GM21381 (cell line): Measurements from ENCODE around the gene SMIM43.
"Not testable (repeated sequence)": the region's sequence is repeated elsewhere in the genome, so short reads cannot be mapped to it uniquely, and the experiment has no call there.

ENCODE experiments used
- ATAC-seq: cut with Tn5 transposase; IDR thresholded peaks from one replicate; pipeline ENCODE4 v1.9.1; 2021; ENCODE audit warnings: mild to moderate bottlenecking, moderate library complexity; ENCODE audit not compliant: unreplicated experiment

SMIM43 gene

DNA sequence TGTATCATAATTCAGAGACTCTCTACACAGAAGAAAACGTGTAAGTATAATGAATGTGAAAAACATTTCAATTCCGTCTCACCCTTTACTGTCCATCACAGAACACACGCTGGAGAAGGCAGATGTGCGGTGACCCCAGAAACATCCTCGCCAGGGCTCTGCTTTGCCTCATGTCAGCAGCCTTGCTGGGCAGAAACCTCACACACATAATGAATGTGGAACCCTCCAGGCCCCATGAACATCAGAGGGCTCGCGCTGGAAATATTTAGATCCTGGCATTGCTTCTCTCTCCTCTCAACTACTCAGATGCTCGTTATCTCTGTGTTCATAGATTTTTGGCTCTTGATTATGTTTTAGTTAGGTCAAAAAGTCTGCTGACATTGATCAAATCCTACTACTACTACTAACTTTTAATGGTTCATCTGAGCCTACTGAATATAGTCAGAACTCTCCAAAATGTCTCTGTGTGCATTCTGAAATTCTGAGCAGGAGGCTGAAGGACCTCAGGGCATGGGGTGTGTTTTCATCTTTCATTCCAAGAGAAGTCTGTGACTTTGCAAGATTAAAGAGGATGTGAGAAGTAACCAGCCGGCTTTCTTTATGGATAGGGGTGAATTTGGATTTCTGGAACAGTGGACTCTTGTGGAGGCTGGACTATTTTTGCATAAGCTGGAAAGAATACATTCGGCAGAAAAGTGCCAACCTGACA is 27.0 kb downstream of the SMIM43 start:
- no peak for ATAC-seq

DNA sequence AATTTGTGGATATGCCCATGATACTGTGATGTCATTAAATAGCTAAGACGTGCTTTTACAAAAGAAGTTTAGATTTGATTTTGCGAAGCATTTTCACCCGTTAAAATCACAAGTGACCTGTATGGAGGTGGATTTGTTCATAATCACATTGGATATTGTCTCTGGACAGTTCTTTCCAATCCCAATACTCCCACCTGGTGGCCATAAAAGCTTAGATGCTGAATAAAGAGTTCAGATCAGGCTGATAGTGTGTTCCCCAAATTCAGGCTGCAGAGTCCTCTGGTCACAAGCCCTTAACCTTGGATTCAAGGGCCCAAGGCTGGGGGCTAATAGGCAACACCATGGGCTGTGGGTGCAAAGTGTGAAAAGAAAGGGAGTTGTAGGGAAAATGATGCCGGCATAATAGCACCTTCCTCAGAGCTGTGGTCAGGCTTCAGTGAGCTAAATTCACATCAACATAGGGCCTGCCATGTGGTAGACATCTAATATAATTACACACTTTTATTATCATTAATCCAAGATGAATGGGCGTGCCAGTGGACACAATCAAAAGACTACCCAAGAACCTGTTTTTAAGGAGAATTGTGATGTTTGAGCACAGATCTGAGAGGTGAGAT is 28.1 kb downstream of the SMIM43 start:
- ATAC-seq = peak; percentile 51

DNA sequence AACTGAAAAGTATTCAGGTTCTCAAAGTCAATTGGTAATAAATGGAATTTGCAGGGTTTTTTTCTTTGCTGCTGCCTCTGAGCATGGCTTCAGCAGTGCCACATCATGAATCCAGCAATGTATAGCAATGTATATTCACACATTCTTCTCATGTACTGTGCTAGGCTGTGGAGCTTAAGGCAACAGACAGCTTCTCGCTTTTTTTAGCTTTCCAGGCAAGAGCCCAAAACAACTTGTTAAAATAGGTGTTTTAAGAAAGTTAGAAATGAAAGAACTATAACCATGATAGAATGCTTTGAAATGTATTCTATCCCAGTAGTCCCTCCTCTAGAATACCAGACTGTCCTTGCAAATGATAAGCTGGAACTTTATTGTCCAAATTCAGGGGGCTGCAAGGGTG is 30.4 kb downstream of the SMIM43 start:
- no peak for ATAC-seq

DNA sequence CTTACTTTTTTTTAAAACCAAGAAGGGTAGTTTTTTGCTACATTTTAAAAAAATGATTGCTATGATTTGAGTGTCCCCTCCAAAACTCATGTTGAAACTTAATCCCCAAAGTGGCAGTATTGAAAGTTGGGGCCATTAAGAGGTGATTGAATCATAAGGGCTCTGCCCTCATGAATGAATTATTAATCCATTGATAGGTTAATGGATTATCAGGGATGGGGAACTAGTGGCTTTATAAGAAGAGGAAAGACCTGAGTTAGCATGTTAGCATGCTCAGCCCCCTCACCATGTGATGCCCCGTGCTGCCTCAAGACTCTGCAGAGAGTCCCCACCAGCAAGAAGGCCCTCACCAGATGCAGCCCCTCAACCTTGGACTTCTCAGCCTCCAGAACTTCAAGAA is 31.0 kb downstream of the SMIM43 start:
- no peak for ATAC-seq

DNA sequence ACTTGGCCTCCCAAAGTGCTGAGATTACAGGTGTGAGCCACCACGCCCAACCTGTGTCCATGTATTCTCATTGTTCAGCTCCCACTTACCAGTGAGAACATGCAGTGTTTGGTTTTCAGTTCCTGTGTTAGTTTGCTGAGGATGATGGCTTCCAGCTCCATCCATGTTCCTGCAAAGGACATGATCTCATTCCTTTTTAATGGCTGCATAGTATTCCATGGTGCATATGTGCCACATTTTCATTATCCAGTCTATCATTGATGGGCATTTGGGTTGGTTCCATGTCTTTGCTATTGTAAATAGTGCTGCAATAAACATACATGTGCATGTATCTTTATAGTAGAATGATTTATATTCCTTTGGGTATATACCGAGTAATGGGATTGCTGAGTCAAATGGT is 35.2 kb downstream of the SMIM43 start:
- not testable (repeated sequence) for ATAC-seq

DNA sequence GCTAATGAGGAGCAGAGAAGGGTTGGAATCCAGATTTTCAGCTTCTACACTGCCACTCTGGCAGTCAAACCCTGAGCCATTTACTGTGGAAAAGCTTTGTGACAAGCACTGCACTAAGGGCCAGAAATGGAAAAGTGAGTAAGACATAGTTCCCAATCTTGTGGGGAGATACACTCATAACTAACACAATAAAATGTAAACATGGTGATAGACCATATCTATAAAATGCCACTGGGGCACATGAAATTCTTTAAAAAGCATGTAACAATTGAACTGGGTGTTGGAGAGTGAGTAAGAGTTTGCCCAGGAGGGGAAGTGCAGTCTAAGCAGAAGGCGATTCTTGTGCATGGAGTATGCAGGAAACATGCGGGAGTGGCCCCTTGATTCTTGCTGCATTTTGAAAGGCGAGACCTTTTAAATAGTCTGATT is 36.2 kb downstream of the SMIM43 start:
- no peak for ATAC-seq

DNA sequence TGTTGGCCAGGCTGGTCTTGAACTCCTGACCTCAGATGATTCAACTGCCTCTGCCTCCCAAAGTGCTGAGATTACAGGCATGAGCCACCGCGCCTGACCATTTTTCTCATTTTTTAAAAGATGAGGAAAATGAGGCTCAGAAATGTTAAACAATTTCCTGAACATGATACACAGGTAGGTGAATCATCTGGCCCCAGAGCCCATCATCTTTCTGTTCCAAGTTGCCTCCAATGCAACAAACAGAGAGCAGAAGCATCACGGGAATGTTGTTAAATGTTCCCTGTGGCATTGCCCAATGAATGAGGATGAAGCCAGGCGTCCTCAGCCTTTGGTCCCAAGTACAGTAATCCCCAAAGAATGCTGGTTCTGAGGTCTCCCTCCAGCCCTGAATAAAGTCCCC is 36.9 kb downstream of the SMIM43 start:
- ATAC-seq = no peak

DNA sequence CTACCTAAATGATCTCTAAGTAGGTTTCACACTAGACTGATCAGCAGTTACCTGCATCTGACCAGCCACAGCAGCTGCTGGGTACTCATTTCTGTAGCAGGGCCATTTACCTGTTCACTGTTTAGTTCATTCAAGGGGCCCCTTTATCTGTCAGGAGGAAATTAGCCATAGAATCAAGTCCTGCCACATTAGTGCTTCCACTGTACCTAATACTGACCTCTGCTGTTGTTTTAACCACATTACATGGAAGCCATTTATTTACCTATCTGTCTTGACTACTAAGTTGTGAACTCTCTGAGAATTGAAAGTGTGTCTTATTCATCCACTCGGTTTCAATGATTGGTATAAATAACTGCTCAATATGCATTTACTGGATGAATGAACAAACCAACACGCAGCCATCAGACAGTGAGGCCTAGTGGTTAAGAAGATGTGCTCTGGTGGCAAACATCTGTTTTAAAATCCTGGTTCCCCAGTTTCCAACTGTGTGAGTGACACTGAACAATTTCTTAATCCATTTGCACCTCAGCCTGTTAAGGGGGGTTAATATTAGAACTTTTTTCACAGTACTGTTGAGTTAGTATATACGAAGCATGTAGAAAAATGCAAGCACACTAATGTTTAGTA is 38.2 kb downstream of the SMIM43 start:
- peak; percentile 98 for ATAC-seq

DNA sequence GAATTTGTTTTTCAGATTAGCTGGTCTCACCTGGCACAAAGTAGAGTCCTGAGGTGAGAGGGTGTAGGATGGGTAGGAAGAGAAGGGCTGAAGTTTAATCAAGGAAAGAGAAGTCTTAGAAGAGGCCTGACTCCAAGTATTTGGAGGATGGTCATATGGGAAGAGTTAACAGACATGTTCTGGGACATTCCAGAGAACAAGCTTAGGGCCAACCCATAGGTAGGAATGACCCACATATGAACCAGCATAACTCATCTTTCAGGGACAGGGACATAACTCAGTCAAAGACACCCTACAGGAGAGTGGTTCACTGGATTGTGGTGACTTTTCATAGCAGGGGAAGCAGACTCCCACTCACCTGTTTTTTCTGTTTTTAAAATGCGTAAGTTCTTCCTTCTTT is 40.3 kb downstream of the SMIM43 start:
- ATAC-seq = no peak

DNA sequence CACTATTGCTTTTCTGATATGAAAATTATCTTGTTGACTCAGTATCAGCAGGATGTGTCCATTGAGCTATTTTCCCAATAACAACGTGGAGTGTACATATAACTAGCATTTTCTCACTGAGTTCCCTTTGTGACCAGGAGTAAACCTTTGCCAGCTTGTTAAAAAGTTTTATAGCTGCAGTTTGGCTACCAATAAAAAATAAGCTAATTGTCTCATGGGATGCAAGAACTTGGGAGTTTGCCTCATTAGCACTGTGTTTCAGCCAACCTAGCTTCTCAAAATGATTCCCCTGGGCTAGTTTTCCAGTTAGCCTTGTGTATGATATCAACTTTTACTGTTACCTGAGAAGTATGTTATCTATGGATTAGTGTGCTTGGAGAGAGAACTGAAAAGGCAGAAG is 43.3 kb downstream of the SMIM43 start:
- no peak for ATAC-seq

DNA sequence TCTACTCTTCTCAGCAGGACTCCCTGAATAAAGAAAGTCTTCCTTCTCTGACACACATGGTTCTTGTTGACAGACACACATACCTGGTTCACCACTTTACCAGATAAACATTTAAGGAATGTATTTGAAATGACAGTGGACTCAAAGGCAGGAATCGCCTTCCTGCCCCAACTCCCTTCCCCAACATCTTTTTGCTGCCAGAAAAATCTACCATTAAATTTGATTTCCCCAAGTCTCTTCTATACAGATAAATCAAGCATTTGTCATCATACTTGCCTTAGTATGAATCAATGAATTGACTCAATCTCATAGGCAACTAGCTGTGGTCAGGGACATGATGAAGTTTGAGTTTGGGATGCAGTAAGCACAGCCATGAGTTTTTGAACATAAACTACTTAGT is 44.9 kb downstream of the SMIM43 start:
- no peak for ATAC-seq

DNA sequence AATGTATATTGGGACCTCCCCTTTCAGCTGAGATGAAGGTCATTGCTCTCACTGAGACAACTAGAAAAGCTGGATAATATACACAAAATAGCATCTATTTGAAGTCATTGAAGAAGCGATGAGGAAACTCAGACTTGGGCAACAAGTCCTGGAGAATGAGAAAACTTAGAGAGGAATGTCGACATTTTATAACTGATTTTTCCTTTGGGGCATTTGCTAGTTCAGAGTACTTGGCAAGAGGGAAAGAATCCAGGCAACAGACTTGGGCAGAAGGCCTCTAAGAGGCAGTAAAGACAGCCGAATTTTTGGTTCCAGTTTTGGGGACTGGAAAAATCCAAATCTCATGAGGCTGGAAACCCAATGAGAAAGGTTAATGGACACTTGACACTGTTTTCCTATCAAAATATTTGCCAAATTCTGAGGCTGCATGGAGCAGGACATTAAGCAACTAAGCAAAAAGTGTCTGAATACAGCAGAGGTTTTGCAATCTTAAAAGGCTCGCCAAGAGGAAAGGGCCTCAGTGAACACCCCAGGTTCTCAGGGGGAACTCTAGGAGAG is 47.2 kb downstream of the SMIM43 start:
- ATAC-seq = no peak

DNA sequence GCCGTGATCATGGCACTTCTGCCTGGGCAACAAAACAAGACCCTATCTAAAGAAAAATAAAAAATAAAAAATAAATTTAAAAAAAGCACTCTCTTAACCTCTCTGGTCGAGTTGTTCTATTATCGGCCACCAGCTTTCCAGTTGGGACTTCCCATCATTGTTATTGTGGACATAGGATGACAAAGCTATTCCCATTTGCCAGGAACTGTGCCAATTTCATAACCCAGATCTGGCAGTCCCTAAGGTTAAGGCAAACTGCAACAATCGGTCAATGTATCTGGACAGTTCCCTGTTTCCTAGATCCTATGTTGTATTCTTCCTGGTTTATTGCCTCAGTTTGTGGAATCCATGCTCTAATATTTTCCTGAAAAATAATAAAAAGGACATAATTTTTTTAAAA is 50.4 kb downstream of the SMIM43 start:
- no peak for ATAC-seq

DNA sequence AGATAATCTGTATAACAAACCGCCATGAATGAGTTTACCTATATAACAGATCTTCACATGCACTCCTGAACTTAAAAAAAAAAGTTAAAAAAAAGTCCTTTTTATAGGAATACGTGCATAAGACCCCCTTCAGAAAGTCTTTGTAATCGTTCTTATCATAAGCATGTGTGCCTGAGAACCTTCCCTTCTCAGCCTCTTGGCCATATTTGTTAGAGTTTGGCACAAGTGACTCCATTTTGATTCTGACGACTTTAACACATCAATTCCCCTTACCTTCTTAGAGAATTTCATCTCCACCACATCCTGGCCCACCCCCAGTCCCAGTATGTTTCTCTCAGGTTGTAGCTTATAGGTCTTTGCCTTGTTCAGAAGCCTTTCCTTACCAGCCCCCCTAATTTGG is 52.2 kb downstream of the SMIM43 start:
- no peak for ATAC-seq

DNA sequence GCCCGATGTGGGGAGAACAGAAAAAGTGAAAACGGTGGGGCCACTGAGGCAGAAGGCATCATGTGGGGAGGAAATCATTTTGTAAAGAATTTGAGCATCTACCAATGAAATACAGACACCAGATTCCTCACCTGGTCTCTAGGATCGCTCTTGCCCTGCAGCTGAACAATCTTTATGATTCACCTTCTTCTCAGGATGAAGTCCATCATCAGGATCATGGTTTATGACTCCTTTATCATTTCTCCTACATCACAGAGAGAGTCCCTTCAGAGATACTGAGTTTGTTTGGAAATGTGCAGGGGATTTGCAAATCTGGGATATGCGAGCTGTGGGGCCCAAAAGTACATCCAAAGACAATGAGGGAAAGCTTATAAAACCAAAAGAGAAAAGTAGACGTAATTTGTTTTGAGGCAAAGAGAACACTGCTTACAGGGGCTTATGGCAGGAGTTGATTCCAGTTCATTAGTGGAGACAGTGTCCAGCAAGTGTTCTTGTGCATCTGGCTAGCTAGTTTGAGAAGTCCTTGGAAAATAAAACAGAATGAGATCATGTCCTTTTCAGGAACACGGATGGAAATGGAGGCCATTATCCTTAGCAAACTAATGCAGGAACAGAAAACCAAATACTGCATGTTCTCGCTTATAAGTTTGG is 52.8 kb downstream of the SMIM43 start:
- peak; percentile 5 for ATAC-seq

DNA sequence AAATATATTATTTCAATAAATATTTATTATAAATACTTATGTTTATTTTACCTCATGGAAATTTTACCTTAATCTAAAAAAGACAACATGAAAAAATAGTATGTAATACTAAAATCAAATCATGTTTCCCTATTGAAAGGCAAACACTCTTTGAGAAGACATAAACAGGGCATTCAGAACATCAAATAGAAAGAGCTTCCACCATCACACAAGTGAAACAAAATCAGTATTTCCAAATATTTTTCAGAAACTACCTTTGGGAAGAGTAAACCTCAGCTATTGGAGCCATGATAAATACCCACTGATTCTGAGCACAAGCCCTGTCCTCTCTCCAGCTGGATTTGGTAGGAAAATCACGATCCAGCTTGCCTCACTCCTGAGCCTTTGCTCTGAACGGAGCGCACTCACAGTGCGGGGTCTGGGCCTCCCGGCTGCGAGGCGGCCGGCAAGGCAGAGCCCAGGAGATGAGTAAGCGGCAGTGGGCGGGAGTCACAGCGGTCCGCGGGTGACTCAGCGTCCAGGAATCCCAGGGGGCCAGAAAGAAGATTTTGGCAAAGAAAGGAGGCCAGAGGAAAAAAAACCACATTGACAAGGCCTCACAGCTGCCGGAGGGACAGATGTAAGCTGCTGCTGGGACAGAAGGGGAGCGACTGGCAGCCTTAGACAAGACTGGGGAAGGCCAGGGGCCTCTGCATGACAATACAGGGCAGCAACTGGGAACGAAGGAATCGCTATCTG is 53.5 kb downstream of the SMIM43 start:
- ATAC-seq = peak; percentile 87

DNA sequence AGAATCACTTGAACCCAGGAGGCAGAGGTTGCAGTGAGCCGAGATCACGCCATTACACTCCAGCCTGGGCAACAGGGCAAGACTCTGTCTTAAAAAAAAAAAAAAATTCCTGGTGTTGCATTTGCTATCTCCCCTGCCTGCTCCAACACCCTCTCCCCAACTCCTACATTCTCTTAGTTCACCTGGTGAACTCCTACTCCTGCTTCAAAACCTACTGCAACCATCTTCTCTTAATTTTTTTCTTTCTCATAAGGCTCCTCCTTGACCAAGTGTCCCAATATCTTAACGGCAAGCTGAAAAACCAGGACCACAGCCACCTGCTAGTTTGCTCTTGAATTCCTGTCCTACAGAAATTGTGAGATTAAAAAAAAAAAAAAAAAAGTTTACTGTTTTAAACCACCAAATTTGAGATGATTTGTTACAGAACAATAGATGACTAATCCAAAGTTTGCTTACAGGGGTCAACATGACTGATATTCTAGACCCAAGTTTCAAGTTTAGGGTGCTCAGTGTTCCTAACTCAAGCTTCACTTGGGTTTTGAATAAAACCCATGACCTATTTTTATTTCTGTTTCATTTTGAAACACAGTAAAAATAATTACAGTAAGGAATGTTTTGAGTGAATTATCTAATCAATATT is 55.1 kb downstream of the SMIM43 start:
- ATAC-seq = no peak
